Right lobe of liver (tissue), 6 donors: ENCODE measurements around the gene ABHD8. TPM values are rescaled to one million over a fixed set of nuclear protein-coding genes. Genes with fewer than 3 reads are reported as not detected.
A peak's percentile ranks its signal among the peaks of the same experiment; 100 is the strongest.

Experiments used
- ATAC-seq, 4 donors: fragments of 200-7000 bp; cut with Tn5 transposase; one replicate each; pipeline ENCODE4 v1.9.1; 2020; ENCODE audit warnings: mild to moderate bottlenecking in 4 of 4, moderate library complexity in 4 of 4
- DNase-seq, 3 donors: peaks; one replicate each; pipeline ENCODE4 v3.0.0-alpha.2; 2020
- H3K27ac ChIP-seq, 3 donors: fragments of 200-600 bp; one replicate each; pipeline ENCODE4 v1.8.0; 2022
- H3K27me3 ChIP-seq, 2 donors: fragments of 200-600 bp; one replicate each; pipeline ENCODE4 v1.8.0; 2022
- H3K36me3 ChIP-seq, 4 donors: fragments of 200-600 bp; sonication (generic) in 1 of 4; one replicate each; pipeline versions ENCODE4 v1.5.1 to v1.8.0; 2017 to 2022; ENCODE audit warnings: control low read depth in 1 of 4
- H3K4me1 ChIP-seq, 4 donors: fragments of 200-600 bp; sonication (generic) in 1 of 4; one replicate each; pipeline versions ENCODE4 v1.5.1 to v1.8.0; 2017 to 2022; ENCODE audit warnings: control low read depth in 1 of 4
- H3K4me3 ChIP-seq, 3 donors: fragments of 200-600 bp; one replicate each; pipeline ENCODE4 v1.8.0; 2022
- H3K9me3 ChIP-seq, 4 donors: fragments of 200-600 bp; sonication (generic) in 1 of 4; one replicate each; pipeline versions ENCODE4 v1.5.1 to v1.8.0; 2017 to 2022; ENCODE audit warnings: control low read depth in 1 of 4
- POLR2A ChIP-seq: fragments of 450-650 bp; IDR thresholded peaks from one replicate; pipeline ENCODE4 v1.6.1; 2017; ENCODE audit warnings: antibody characterized with exemption, mild to moderate bottlenecking
- WGBS: methylation state at CpG from one replicate; pipeline ENCODE4 v1.1.6; 2018; ENCODE audit warnings: low coverage, low lambda C conversion rate; ENCODE audit not compliant: insufficient coverage; ENCODE audit errors: missing lambda C conversion rate; 5-methylcytosine and 5-hydroxymethylcytosine counted together
- intact Hi-C, 2 donors: fragments of 100-400 bp; cut with DNase I; formaldehyde crosslinking; loops; one replicate each; pipeline versions ENCODE4 v1.11.2 to v1.14.1; 2022
- total RNA-seq, 6 experiments: library from RNA; depleted of rRNA in 2 of 6; stranded (reverse); fragments of >200 nt in 2 of 6; fragmentation: NEBNext Ultra II Directional in 3 of 6; extraction: Animal tissue kit (Norgen Biotek cat#: 25700) in 3 of 6; gene quantifications; one replicate each; pipeline versions ENCODE4 v1.1.0 to v1.2.4, GENCODE V29; 2016 to 2023
- TF ChIP-seq, protein P1 (sequence below), 4 donors: fragments of 200-600 bp in 3 of 4; fragments of 450-650 bp in 1 of 4; IDR thresholded peaks; one replicate each; pipeline versions ENCODE4 v1.5.1 to v1.8.0; 2016 to 2022; ENCODE audit warnings: antibody characterized with exemption in 4 of 4, mild to moderate bottlenecking in 2 of 4
- donor health status: DM: no; HTN: yes; CAD: no.
- donor health status: DM: no; HTN: no; CAD: no.
- donor health status: DM: no; HTN: no; CAD: no.
- donor health status: DM: no; HTN: yes; CAD: no.
- donor health status: DM: no; HTN: yes; CAD: no.

Gene ABHD8
- total RNA-seq, 6 experiments from 2014 or later = 8.3 to 27.3 (median 15.8) TPM

DNA sequence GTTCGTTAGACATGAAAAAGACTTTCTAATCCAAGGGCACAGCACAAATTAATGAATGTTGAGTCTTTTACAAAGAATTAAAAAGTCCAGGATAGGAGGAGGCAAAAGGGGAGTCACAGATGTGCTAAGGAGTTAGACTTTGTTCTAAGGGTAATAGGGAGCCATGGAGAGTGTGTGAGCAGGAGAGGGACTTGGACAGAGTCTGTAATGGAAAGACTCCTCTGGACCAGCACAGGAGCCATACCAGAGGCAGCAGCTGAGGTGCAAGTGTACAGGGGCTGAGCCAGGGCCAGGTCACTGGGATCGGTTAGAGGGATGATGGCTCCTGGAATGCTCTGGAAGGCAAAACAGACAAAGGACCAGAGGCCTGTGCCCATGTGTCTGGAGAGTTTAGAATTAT, 44.7 kb upstream of the ABHD8 start:
- Histone ChIP-seq H3K9me3 (no peaks in the 10 kb centered on the region), H3K4me3 (no peak overlapping the region), H3K4me1 (no peaks in the 10 kb centered on the region), H3K36me3 (no peaks in the 10 kb centered on the region), H3K27me3 (no peaks in the 10 kb centered on the region), H3K27ac (no peak overlapping the region)
- ATAC-seq = no peak
- WGBS = 17% methylated on average over 1 of the region's 2 CpGs
- DNase-seq = no peak
- TF ChIP-seq, protein P1, sequence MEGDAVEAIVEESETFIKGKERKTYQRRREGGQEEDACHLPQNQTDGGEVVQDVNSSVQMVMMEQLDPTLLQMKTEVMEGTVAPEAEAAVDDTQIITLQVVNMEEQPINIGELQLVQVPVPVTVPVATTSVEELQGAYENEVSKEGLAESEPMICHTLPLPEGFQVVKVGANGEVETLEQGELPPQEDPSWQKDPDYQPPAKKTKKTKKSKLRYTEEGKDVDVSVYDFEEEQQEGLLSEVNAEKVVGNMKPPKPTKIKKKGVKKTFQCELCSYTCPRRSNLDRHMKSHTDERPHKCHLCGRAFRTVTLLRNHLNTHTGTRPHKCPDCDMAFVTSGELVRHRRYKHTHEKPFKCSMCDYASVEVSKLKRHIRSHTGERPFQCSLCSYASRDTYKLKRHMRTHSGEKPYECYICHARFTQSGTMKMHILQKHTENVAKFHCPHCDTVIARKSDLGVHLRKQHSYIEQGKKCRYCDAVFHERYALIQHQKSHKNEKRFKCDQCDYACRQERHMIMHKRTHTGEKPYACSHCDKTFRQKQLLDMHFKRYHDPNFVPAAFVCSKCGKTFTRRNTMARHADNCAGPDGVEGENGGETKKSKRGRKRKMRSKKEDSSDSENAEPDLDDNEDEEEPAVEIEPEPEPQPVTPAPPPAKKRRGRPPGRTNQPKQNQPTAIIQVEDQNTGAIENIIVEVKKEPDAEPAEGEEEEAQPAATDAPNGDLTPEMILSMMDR (IDR thresholded peaks at IDR 0.05) = no peak
- TF ChIP-seq POLR2A = no peak
- intact Hi-C loops = loop anchor here (5.0 to 10.0 kb wide), 2 partner anchors 39 to 107 kb away; no protein-coding TSS in a partner anchor

DNA sequence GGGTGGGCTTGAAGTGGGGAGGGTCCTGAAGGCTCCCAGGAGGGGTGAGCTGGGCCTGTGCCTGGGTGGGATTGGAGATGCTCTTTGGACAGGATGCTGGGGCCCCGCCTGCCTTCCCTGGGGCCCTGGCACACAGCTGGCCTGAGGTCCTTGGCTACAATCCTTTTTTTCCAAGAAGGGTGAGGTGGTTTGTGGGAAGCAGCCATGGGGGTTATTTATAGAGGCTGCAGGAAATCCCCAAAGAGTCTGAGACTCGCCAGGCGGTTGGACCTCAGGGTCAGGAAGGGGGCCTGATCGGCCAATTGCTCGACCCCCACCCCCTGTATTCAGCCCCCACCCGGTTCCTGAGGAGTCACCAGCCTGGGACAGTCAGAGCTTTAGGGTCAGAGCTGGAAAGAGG, 44.1 kb upstream of the ABHD8 start:
- Histone ChIP-seq H3K4me1 (no peaks in the 10 kb centered on the region), H3K27ac (no peak overlapping the region), H3K27me3 (no peaks in the 10 kb centered on the region), H3K9me3 (no peaks in the 10 kb centered on the region), H3K4me3 (no peak overlapping the region), H3K36me3 (no peaks in the 10 kb centered on the region)
- no peak for DNase-seq
- TF ChIP-seq POLR2A = no peak
- TF ChIP-seq, protein P1 (IDR thresholded peaks at IDR 0.05) = no peak
- WGBS = 17% methylated on average over 5 of the region's 6 CpGs
- ATAC-seq = peak in 1 of 4 donors; percentile 11
- intact Hi-C loops = loop anchor here (5.0 to 10.0 kb wide), 2 partner anchors 40 to 107 kb away; no protein-coding TSS in a partner anchor

DNA sequence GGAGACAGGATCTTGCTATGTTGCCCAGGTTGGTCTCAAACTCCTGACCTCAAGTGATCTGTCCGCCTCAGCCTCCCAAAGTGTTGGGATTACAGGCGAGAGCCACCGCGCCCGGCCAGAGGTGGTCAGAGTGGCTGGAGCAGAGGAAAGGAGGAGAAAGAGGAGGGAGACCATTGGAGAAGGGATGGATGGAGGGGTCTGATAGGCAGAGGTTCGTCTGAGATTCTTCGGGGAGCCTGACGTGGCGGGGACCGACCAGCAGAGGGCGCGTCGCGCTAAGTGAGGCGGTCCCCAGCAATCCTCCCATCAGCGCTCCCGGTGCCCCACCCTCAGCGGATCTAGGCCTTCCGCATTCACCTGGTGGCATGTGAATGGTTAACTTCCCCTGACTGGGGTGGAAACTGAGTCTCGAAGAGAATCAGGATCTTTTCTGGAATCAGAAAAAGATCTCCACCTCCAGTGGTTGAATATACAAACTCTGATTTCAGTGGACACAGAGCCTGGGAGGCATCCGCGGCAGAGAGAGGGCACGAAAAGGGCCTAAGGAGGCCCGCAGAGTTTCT, 43.0 kb upstream of the ABHD8 start:
- no peaks in the 10 kb centered on the region for H3K9me3 ChIP-seq
- ATAC-seq = peak; percentile 90 to 95 (median 92)
- no peak overlapping the region for H3K27ac ChIP-seq
- no peak overlapping the region for H3K4me3 ChIP-seq
- no peaks in the 10 kb centered on the region for H3K36me3 ChIP-seq
- intact Hi-C loops = loop anchor here (5.0 to 10.0 kb wide), 2 partner anchors 41 to 109 kb away; no protein-coding TSS in a partner anchor
- peaks cover 0 to 3% (median 1%) of the 10 kb centered on the region in 4 donors for H3K4me1 ChIP-seq
- H3K27me3 ChIP-seq = no peaks in the 10 kb centered on the region
- WGBS = 13% methylated on average over 21 of the region's 24 CpGs
- TF ChIP-seq POLR2A = no peak
- TF ChIP-seq, protein P1 (IDR thresholded peaks at IDR 0.05) = peak; percentile 91 to 97 (median 94)
- DNase-seq = peak in 2 of 3 donors; percentile 74 to 78

DNA sequence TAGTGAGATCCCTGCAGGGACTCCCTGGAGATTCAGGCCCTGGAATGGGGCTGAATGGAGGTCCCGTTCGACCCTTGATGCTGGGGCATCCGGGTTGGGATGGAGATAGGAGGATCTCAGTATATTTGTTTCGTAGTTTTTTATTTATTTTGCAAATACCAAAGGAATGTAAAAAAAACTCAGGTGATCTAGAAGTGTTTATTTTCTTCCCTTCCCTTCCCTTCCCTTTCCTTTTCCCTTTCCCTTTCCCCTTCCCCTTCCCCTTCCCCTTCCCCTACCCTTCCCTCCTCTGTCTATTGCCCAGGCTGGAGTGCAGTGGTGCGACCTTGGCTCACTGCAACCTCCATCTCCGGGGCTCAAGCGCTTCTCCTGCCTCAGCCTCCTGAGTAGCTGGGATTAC, 38.6 kb upstream of the ABHD8 start:
- DNase-seq = no peak
- WGBS = 79% methylated on average over 7 of the region's 7 CpGs
- Histone ChIP-seq H3K27ac (no peak overlapping the region), H3K4me3 (no peak overlapping the region), H3K27me3 (no peaks in the 10 kb centered on the region), H3K4me1 (peaks cover 0 to 13% (median 5%) of the 10 kb centered on the region in 4 donors), H3K9me3 (no peaks in the 10 kb centered on the region), H3K36me3 (no peaks in the 10 kb centered on the region)
- no peak for ATAC-seq
- intact Hi-C loops = loop anchor here in 1 of 2 donors (10.0 kb wide), 1 partner anchor 113 kb away; no protein-coding TSS in a partner anchor
- TF ChIP-seq POLR2A = no peak
- TF ChIP-seq, protein P1 (IDR thresholded peaks at IDR 0.05) = no peak
